Smooth muscle cell of the brain vasculature (primary cell): ENCODE results near the gene SCRT2.
"Not testable (repeated sequence)": the region's sequence is repeated elsewhere in the genome, so short reads cannot be mapped to it uniquely, and the experiment has no call there.

Source experiments
- DNase-seq: peaks from one replicate; pipeline ENCODE4 v3.0.0-alpha.2; 2012; ENCODE audit warnings: low read depth, low spot score

SCRT2 gene

DNA sequence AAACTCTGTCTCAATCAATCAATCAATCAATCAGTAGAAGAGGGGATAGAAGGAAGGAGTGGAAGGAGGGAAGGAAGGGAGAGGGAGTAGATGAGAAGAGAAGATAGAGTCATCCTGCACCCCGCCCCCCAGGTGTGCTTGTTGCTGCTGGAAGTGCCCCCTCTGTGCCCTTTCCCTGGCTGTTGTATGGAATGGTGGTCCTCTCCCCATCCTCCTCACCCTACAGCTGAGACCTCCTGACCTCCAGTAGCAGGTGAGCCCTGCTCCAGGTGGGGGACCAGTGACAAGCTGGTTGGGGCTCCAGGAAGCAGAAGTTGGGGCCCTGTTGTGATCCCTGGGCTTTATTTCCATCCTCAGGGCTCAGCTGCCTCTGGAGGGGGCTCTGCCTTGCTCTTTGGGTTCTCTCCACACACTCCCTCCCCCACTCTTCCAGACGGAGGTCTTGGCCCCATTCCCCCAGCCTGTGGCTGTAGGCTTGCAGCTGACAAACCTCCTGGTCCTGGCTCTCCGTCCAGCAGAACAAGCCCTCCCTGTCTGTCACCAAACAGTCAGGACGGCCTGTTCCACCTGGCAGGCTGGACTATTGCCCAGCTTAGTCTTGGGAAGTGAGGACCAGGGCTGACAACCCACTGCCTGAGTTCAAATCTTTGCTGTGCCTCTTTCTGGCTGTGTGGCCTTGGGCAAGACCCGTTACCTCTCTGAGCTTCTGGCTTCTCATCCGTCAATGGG, 26.0 kb upstream of the SCRT2 start:
- DNase-seq, result no peak

GRCh38 chr20:699811-700338, 24.3 kb upstream of the SCRT2 start:
- no peak for DNase-seq

GRCh38 chr20:699342-699741, 23.7 kb upstream of the SCRT2 start:
- no peak for DNase-seq

GRCh38 chr20:698276-698675, 22.7 kb upstream of the SCRT2 start:
- DNase-seq, result no peak

- DNase-seq, result no peak
Measured at GRCh38 chr20:697826-698225, 22.2 kb upstream of the SCRT2 start.

DNA sequence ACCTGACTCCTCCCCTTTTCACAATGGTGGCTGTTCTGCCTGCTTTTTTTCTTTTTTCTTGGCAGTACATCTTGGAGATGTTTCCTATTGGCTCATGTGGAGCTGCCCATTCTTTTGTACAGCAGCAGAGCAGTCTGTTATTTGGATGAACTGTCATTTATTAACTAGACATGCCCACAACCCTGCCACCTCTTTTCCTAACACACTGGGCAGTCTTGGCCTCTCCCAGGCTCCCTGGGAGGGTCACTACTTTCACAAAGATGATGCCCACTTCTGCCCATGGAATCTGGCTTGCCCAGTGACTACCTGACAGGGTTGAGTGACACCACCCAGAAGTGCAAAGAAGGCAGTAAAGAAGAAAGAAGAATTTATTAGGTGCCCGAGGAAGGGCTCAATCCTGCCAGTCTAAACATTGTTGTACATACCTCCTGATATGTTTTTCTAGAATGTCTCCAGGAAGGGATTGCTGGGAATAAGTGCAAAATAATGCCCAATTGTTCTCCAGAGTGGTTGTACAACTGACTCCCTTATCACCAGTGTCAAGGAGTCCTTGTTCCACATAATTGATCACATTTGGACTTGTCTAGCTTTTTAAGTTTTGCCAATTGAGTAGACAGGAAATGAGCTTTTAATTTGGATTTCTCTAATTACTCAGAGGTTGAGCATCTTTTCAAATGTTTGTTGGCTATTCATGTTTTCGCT, 19.7 kb upstream of the SCRT2 start:
- no peak for DNase-seq

DNA sequence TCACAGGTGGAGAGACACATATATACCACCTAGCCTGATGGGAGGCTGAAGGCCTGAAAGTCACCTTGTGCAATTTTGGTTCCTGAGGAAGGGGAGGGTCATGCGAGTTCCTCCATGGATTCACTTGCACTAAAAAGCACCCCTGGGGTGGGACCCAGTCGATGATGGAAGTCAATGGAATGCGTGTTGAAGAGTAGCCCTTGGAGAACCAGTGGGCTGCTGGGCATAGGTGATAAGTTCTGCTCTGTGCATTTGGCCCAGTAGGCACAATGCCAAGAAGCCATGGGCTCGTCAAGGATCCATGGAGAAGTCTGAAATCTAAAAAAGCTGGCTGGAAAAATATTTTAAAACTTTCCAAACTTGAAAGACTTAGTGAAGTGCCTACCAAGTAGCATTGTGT, 18.9 kb upstream of the SCRT2 start:
- no peak for DNase-seq

DNA sequence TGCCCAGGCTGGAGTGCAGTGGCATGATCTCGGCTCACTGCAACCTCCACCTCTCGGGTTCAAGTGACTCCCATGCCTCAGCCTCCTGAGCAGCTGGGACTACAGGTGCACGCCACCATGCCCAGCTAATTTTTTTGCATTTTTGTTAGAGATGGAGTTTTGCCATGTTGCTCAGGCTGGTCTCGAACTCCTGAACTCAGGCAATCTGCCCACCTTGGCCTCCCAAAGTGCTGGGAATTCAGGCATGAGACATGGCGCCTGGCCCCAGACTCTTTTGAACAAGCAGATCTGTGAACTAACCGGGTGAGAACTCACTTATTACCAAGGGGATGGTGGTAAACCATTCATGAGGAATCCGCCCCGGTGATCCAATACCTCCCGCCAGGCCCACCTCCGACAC, 18.2 kb upstream of the SCRT2 start:
- DNase-seq, result not testable (repeated sequence)

- no peak for DNase-seq
Measured at GRCh38 chr20:692044-692443, 16.4 kb upstream of the SCRT2 start.

DNA sequence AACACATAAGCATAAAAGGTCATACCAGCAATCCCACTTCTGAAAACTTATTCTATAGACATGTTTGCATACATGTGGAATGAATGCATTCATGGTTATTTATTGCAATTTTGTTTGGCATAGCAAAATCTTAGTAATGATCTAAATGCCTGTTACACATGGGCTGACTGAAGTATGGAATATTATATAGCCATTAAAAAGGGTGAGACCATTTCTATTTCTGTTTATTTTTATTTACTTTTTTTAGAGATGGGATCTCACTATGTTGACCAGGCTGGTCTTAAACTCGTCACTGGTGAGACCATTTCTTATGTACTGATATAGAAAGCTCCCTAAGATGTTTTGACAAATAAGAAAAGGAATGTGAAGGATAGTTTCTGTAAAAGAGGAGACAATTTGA, 14.3 kb upstream of the SCRT2 start:
- DNase-seq, result no peak

GRCh38 chr20:689348-689747, 13.7 kb upstream of the SCRT2 start:
- no peak for DNase-seq

DNA sequence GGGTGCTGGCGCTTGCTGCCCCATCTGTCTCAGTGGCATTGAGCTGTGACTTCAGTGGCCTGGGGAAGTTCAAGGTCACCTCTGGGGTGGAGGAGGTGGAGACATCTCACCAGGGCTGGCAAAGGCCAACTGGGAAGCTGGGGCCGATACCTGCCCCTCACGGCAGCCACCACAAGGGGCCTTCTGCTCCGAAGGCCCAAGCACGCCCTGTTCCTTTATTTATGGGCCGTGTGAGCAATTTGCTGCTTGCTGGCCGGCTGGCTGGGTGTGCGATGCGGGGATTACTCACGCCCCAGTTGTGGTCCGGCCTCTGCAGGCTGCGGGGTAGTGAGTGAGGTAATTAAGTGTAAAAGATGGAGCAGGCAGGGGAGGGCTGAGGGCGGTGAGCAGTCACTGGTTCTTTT, 13.2 kb upstream of the SCRT2 start:
- no peak for DNase-seq

DNA sequence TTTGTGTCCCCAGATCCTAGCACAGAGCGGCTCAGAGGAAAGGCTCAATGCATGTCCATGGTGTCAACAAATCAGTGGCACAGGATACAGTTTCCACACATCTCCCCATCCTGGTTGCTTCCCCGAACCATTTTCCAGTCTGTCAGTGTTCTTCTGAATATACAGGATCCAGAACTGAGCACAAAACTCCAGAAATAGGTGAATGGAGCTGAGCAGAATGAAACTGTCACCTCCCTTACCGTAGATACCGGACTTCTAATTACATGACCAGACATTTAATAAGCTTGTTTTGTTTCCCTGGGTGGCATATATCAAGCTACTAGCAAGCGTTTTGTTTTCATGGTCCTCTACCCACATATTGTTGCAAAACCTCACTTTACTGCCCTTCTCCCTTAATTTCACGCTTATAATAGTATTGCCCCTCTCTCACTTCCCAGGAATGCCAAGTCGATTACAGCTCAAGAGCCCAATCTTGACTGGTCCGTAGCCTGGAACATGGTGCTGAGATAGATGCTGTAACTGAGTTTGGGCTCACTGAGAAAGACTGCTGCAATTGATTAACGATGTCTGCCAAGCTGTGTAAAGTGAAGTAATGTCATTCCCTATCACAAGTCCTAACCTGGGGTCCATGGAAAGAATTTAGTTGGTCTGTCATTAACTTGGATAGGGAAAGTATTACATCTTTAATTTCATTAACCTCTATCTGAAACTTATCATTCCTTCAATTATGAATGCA, 12.0 kb upstream of the SCRT2 start:
- no peak for DNase-seq

GRCh38 chr20:684676-685319, 9.2 kb upstream of the SCRT2 start:
- DNase-seq, result no peak

DNA sequence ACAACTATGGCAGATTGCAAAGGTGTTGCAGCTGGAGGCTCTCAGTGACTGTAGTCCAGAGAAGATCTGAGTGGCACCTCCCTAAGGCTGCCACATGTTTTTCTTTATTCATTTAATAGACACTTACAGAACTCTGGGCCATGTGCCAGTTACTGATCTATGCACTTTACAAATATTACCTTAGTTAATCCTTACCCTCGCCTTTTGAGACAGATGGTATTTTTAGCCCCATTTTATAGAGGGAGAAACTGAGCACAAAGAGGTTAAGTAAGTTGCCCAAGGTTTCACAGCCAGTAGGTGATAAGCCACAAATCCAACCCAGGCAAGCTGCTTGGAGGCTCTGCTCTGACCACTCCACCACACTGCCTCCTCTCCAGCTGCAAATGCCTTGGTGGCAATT, 6.5 kb upstream of the SCRT2 start:
- no peak for DNase-seq

GRCh38 chr20:680638-681187, 5.1 kb upstream of the SCRT2 start:
- no peak for DNase-seq

DNA sequence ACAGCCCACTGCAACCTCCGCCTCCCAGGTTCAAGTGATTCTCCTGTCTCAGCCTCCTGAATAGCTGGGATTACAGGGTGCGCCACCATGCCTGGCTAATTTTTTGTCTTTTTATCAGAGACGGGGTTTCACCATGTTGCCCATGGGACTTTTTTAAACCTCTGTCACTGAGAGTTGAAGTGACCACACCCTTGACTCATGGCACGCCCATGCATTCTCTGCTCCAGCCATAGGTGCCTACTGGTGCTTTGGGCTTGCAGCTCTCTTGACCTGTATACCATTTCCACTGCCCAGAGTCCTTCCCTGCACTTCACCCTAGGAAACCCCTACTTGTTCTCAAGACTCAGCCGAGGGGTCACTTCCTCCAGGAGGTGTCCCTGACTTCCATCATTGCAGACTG, 2.4 kb upstream of the SCRT2 start:
- DNase-seq, result no peak

DNA sequence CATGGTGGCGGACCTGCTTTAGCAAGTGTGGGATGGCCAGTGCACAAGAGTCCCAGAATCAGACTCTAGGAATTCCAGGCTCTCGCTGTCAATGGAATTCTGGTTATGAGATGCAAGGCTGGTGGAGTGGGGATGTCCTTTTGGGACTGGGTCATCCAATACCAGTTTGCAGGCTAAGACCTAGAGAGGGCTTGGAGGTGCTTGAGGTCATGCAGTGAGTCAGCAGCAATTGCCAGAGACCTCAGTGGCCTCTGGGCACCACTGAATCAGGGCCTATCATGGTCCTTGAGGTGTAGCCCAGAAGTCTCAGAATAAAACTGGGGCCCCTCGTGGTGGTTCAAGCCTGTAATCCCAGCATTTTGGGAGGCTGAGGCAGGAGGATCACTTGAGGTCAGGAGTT, 1.4 kb upstream of the SCRT2 start:
- DNase-seq, result no peak

GRCh38 chr20:676315-676937, 824 bp upstream of the SCRT2 start:
- DNase-seq, result no peak

DNA sequence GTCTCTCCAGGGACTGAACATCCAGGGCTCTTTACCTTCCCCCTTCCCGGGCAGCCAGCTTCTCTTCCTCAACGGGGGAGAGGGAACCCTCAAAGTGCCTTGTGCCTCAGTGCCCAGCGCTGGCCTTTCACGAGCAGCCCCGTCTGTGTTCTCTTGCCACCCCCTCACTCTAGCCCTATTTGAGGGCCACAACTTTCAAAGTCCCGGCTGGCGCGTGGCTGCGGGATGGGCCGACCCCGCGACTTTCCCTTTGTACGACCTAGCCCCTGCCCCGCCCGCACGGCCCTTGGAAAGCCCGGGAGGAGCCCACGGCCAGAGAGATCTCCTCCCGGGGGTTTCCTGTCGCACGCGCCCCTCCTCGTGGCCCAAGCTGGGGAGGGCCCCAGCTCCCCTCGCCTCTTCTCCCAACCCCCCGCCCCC, 559 bp downstream of the SCRT2 start:
- DNase-seq, result no peak

- no peak for DNase-seq
Measured at GRCh38 chr20:673603-674001, 2.0 kb downstream of the SCRT2 start.
